HS-5 (cell line): ENCODE data around the gene CES2.
"Not testable (repeated sequence)": the region's sequence is repeated elsewhere in the genome, so short reads cannot be mapped to it uniquely, and the experiment has no call there.

Experiments
- DNase-seq: peaks from one replicate; pipeline ENCODE4 v3.0.0-alpha.2; 2012; ENCODE audit warnings: low read depth

The CES2 gene

GRCh38 chr16:66984892-66985311 lies 49.6 kb downstream of the CES2 start:
- no peak for DNase-seq

GRCh38 chr16:66986559-66986958 lies 51.2 kb downstream of the CES2 start:
- no peak for DNase-seq

GRCh38 chr16:66988197-66988788 lies 53.0 kb downstream of the CES2 start, which contains the start of gene CES4A:
Gene CES4A (plus strand): TSS chr16:66988589. CDS start chr16:66988773, 184 bp downstream.
- no peak for DNase-seq

- DNase-seq, result no peak
These were observed 56.3 kb downstream of the CES2 start for GRCh38 chr16:66991545-66992077.

- not testable (repeated sequence) for DNase-seq
These were observed 58.2 kb downstream of the CES2 start for GRCh38 chr16:66993558-66993957.
